Measurements from ENCODE around the gene KRT26. TPM values are rescaled to one million over a fixed set of nuclear protein-coding genes. Genes with fewer than 3 reads are reported as not detected.

KRT26 gene
- total RNA-seq, 4 donors from 2014 or later: 9.2 TPM; not detected in 3

DNA sequence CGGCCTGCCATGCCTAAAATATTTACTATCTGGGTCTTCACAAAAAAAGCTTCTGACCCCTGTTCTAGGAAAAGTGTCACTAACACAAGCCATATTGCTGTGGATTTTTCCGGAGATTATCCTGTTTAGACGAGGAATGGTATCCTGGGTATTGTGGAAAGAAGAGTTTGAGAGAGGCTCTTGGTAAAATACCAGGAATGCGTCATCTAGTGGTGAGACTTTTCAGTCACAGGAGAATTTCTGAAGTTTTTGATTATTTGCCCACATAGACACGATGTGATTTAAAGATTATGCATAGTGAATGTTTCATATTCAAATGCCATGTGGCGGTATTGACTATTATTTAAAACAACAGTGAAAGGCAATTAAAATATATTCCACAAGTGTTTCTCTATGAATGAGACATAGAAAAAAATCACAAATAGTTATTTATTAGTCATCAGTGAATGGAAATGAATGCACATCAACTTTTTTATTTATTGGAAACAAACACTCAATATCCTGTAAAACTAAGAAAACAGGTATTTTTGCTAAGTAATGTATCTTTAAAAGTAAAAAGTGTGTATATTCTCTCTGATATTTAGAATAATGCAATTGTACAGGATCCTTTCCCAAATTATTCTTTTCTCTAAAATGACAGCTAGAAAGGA, 19.9 kb upstream of the KRT26 start:
- 16 to 19% methylated on average over 6 of the region's 6 CpGs for WGBS, 2 donors
- TF ChIP-seq, protein P1, sequence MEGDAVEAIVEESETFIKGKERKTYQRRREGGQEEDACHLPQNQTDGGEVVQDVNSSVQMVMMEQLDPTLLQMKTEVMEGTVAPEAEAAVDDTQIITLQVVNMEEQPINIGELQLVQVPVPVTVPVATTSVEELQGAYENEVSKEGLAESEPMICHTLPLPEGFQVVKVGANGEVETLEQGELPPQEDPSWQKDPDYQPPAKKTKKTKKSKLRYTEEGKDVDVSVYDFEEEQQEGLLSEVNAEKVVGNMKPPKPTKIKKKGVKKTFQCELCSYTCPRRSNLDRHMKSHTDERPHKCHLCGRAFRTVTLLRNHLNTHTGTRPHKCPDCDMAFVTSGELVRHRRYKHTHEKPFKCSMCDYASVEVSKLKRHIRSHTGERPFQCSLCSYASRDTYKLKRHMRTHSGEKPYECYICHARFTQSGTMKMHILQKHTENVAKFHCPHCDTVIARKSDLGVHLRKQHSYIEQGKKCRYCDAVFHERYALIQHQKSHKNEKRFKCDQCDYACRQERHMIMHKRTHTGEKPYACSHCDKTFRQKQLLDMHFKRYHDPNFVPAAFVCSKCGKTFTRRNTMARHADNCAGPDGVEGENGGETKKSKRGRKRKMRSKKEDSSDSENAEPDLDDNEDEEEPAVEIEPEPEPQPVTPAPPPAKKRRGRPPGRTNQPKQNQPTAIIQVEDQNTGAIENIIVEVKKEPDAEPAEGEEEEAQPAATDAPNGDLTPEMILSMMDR (IDR thresholded peaks at IDR 0.05): no peak
- TF ChIP-seq POLR2A (IDR thresholded peaks at IDR 0.05): no peak
- intact Hi-C loops (cut with DNase I; ENCODE audit: low total_unique reads): no loop called here
- H3K4me3 ChIP-seq (ENCODE audit: low read depth, poor library complexity, severe bottlenecking): no peak overlapping the region
- DNase-seq (ENCODE audit: low spot score in 2 of 2): no peak

DNA sequence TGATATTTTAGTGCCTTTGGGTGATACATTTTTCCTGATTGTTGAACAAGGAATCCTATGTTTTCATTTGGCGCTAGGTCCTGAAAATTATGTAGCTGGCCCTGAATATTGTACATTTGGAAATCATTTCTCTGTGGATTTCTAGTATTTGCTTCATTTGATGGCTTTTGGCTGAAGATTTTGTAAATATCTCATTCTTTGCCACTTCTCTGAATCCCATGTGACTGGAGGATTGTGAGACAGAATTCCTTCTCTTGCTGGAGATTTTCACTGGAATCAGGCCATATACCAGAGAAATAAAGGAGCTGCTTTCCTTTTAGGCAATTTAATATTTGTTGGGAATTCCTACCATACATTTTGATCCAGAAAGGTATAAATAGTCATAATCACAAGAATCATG, 19.1 kb upstream of the KRT26 start:
- no peak for DNase-seq (ENCODE audit: low spot score in 2 of 2)
- intact Hi-C loops (cut with DNase I; ENCODE audit: low total_unique reads): no loop called here
- 50 to 56% methylated on average over 1 of the region's 1 CpG for WGBS, 2 donors
- no peak for TF ChIP-seq POLR2A (IDR thresholded peaks at IDR 0.05)
- TF ChIP-seq, protein P1 (IDR thresholded peaks at IDR 0.05): no peak
- H3K4me3 ChIP-seq (ENCODE audit: low read depth, poor library complexity, severe bottlenecking): no peak overlapping the region

DNA sequence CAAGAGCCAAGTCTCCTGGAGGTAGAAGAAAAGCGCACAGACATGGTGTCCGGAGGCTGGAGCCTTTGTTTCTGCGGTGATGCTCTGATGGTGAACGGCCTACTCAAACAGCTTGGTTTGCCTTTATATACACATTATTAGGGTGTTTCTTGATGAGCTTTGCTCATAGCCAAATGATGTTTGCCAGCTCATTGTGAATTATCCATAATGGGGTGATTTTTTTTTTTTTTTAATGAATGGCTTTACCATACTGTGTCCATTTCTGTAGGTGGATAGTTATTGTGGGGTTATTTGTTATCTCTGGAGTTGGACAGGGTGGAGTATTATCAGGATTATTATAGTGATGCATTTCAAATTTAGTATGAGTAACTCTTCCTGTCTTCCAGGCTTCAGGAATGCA, 10.4 kb upstream of the KRT26 start, which contains the start of gene KRT27:
KRT27 (minus strand) TSS at position 101 of the 400 bp plus-strand sequence; CDS start at position 44, 57 bp downstream.
- TF ChIP-seq, protein P1 (IDR thresholded peaks at IDR 0.05): no peak
- no peak for TF ChIP-seq POLR2A (IDR thresholded peaks at IDR 0.05)
- 95 to 100% methylated on average over 4 of the region's 4 CpGs for WGBS, 2 donors
- DNase-seq (ENCODE audit: low spot score in 2 of 2): no peak
- intact Hi-C loops (cut with DNase I; ENCODE audit: low total_unique reads): loop anchor here (10.0 kb wide), 1 partner anchor 168 kb away; no protein-coding TSS in a partner anchor
- no peak within 1 kb of the TSS for H3K4me3 ChIP-seq (ENCODE audit: low read depth, poor library complexity, severe bottlenecking)

DNA sequence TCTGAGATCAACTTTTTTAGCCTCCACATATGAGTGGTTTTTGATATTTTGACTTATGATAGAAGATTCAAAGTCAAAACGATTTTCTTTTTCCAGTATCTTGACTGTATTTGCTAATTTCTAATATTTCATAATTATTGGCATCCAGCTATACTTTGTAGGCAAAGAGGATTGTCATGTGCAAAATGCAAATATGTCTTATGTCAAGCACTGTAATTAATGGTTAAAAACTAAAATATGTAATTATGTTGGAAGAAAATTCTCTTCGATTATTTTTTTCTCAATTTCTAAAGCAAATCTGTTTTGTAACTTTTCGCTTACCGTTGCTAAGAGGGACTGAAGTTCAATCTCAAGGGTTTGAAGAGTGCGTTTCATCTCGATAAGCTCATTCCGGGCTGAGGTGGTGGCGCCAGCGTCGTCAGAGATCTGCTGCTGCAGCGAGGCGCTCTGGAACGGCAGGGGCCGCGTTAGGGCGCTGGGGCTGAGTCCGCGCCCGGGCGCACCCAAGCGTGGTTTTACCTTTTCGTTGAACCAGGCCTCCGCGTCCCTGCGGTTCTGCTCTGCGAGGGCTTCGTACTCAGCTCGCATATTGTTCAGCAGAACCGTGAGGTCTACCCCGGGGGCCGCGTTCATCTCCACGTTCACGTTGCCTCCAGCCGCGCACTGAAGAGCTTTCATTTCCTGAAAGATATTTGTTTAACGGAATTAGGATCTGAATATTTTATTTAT, 7.3 kb upstream of the KRT26 start:
- WGBS, 2 donors: 34 to 36% methylated on average over 37 of the region's 37 CpGs
- TF ChIP-seq, protein P1 (IDR thresholded peaks at IDR 0.05): no peak
- TF ChIP-seq POLR2A (IDR thresholded peaks at IDR 0.05): no peak
- no peak overlapping the region for H3K4me3 ChIP-seq (ENCODE audit: low read depth, poor library complexity, severe bottlenecking)
- DNase-seq (ENCODE audit: low spot score in 2 of 2): no peak
- intact Hi-C loops (cut with DNase I; ENCODE audit: low total_unique reads): no loop called here

DNA sequence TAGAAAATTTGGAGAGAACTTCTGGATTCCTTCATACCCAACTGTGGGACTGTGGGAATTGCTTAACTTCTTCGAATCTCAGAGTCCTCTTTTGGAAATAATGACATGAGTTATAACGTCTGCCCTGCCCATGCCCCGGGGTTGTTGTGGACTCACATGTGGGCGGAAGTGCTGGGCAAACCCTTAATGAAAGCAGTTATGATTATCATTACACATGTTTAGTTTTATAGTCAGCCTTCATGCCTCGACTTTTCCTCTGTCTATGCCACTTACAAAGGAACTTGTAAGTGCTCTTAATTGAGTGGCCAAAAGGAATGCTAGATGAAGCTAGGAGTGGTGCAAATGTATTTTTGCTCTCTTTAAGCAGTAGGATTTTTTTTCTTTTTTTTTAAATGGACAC, 6.5 kb upstream of the KRT26 start:
- no peak for DNase-seq (ENCODE audit: low spot score in 2 of 2)
- no peak for TF ChIP-seq POLR2A (IDR thresholded peaks at IDR 0.05)
- TF ChIP-seq, protein P1 (IDR thresholded peaks at IDR 0.05): no peak
- WGBS, 2 donors: 26 to 38% methylated on average over 5 of the region's 5 CpGs
- intact Hi-C loops (cut with DNase I; ENCODE audit: low total_unique reads): no loop called here
- no peak overlapping the region for H3K4me3 ChIP-seq (ENCODE audit: low read depth, poor library complexity, severe bottlenecking)

Data from lower leg skin (tissue), 4 donors.